HUES64 (cell line): ENCODE results near the gene ACER3.
"Not testable (repeated sequence)": the region's sequence is repeated elsewhere in the genome, so short reads cannot be mapped to it uniquely, and the experiment has no call there.

ENCODE experiments used
- H3K27ac ChIP-seq: 2 replicates; pipeline ENCODE4 v1.7.0; 2013; ENCODE audit warnings: low read depth, low read length, inconsistent platforms
- H3K27me3 ChIP-seq: 2 replicates; pipeline ENCODE4 v1.6.1; 2013; ENCODE audit warnings: mild to moderate bottlenecking, low read length; ENCODE audit not compliant: insufficient read depth
- H3K36me3 ChIP-seq: 2 replicates; pipeline ENCODE4 v1.6.1; 2013; ENCODE audit warnings: mild to moderate bottlenecking, low read length; ENCODE audit not compliant: insufficient read depth
- H3K4me1 ChIP-seq: 2 replicates; pipeline ENCODE4 v1.6.1; 2013; ENCODE audit warnings: mild to moderate bottlenecking, low read length, moderate library complexity; ENCODE audit not compliant: insufficient read depth
- H3K4me3 ChIP-seq: 2 replicates; pipeline ENCODE4 v1.5.1; 2013; ENCODE audit warnings: mild to moderate bottlenecking, low read length, moderate library complexity
- H3K9ac ChIP-seq: 2 replicates; pipeline ENCODE4 v1.6.1; 2013; ENCODE audit warnings: mild to moderate bottlenecking, low read depth, low read length
- H3K9me3 ChIP-seq: 2 replicates; pipeline ENCODE4 v1.6.1; 2013; ENCODE audit warnings: low read depth, low read length; ENCODE audit not compliant: insufficient read depth
- WGBS: fragments of 150-250, 120-280 bp; methylation state at CpG from one replicate; pipeline ENCODE4 v1.1.7; 2013; ENCODE audit warnings: missing lambda C conversion rate; 5-methylcytosine and 5-hydroxymethylcytosine counted together

Gene ACER3

DNA sequence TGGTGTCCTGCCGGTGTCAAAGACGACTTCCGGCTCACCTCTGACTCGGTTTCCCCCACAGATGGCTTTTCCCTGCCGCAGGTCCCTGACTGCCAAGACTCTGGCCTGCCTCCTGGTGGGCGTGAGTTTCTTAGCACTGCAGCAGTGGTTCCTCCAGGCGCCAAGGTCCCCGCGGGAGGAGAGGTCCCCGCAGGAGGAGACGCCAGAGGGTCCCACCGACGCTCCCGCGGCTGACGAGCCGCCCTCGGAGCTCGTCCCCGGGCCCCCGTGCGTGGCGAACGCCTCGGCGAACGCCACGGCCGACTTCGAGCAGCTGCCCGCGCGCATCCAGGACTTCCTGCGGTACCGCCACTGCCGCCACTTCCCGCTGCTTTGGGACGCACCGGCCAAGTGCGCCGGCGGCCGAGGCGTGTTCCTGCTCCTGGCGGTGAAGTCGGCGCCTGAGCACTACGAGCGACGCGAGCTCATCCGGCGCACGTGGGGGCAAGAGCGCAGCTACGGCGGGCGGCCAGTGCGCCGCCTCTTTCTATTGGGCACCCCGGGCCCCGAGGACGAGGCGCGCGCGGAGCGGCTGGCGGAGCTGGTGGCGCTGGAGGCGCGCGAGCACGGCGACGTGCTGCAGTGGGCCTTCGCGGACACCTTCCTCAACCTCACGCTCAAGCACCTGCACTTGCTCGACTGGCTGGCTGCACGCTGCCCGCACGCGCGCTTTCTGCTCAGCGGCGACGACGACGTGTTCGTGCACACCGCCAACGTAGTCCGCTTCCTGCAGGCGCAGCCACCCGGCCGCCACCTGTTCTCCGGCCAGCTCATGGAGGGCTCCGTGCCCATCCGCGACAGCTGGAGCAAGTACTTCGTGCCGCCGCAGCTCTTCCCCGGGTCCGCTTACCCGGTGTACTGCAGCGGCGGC, 179.0 kb downstream of the ACER3 start:
- no peaks in the 10 kb centered on the region for H3K9me3 ChIP-seq
- peaks cover 36% of the 10 kb centered on the region for H3K27me3 ChIP-seq
- 28% methylated on average over 109 of the region's 109 CpGs for WGBS
- no peaks in the 10 kb centered on the region for H3K4me1 ChIP-seq
- no peaks in the 10 kb centered on the region for H3K36me3 ChIP-seq
- H3K9ac ChIP-seq: no peak overlapping the region
- peak overlapping the region; percentile 44 for H3K4me3 ChIP-seq
- no peak overlapping the region for H3K27ac ChIP-seq

DNA sequence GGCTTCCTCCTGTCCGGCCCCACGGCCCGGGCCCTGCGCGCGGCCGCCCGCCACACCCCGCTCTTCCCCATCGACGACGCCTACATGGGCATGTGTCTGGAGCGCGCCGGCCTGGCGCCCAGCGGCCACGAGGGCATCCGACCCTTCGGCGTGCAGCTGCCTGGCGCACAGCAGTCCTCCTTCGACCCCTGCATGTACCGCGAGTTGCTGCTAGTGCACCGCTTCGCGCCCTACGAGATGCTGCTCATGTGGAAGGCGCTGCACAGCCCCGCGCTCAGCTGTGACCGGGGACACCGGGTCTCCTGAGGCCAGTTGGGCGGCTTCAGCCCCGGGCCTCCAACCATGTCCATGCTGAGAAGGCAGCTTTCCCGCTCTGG, 179.7 kb downstream of the ACER3 start:
- no peak overlapping the region for H3K27ac ChIP-seq

DNA sequence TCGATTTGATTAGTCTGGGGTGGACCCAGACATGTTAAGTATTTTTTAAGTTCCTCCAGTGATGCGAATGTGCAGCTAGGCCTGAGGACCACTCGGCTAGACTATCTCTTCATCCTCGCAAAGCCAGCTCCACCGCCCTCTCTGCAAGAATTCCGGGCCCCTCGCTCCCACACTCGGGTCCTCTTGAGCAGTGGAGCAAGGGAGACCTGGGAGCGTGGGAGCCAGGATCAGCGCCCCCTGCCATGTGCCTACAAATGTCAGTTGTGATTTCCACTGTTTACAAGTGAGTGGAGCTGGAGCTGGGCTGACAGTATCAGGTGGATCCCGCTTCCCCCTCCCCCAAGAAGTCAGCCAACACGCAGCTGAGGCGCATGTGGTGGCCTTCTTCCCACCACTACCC, 180.2 kb downstream of the ACER3 start:
- Histone ChIP-seq H3K27ac (no peak overlapping the region), H3K27me3 (peaks cover 44% of the 10 kb centered on the region), H3K9ac (no peak overlapping the region), H3K9me3 (no peaks in the 10 kb centered on the region), H3K36me3 (no peaks in the 10 kb centered on the region), H3K4me3 (no peak overlapping the region), H3K4me1 (no peaks in the 10 kb centered on the region)
- 92% methylated on average over 13 of the region's 13 CpGs for WGBS

More for the DNA sequence above, 179.7 kb downstream of the ACER3 start:
- no peaks in the 10 kb centered on the region for H3K4me1 ChIP-seq
- H3K36me3 ChIP-seq: no peaks in the 10 kb centered on the region
- H3K27me3 ChIP-seq: peaks cover 39% of the 10 kb centered on the region
- H3K9ac ChIP-seq: no peak overlapping the region
- WGBS: 96% methylated on average over 37 of the region's 37 CpGs
- H3K9me3 ChIP-seq: no peaks in the 10 kb centered on the region
- no peak overlapping the region for H3K4me3 ChIP-seq

DNA sequence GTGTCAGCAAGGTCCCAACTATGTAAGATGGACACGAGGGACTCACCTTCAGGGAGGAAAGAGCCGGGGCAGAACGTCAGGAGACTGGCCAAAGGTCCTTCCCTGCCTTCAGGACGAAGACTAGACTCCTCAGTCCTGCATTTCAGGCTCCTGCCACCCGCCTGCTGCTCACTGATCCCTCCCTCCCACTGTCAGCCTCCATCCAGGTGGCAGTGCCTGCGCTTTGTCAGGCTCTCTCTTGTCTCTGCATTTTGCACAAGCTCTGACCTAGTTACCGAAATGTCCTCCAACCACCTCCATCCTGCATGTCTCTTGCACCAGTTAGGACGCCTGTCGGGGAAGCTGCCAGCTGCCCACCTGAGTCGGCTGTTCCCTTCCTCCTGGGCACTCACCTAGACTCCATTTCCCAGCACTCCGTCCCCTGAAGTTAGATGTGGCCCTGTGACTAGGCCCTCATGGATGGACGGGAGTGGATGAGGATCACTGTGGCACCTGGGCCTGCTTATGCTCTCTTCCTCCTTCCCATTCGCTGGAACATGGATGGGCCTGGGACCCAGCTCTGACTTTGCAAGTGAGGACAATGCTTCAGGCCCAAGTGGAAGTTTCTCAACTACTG, 181.5 kb downstream of the ACER3 start:
- no peaks in the 10 kb centered on the region for H3K4me1 ChIP-seq
- H3K9ac ChIP-seq: no peak overlapping the region
- no peak overlapping the region for H3K27ac ChIP-seq
- H3K9me3 ChIP-seq: no peaks in the 10 kb centered on the region
- no peaks in the 10 kb centered on the region for H3K36me3 ChIP-seq
- WGBS: 87% methylated on average over 13 of the region's 13 CpGs
- H3K4me3 ChIP-seq: no peak overlapping the region
- peaks cover 49% of the 10 kb centered on the region for H3K27me3 ChIP-seq

DNA sequence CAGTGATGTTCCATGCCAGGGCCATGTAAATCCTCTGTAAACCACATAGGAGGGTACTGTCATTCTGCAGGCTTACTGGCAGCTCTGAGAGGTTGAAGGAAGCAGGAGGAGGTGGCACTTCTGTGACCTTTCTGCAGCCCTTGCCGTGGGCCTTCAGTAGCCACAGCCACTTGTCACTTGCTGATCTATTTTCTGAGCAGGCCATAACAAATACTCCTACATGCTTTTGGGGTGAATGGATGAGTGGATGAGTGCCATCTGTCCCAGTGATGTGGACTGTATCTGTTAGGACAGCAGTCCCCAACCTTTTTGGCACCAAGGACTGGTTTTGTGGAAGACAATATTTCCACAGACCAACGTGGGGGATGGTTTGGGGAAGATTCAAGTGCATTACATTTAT, 183.6 kb downstream of the ACER3 start:
- Histone ChIP-seq H3K4me1 (no peaks in the 10 kb centered on the region), H3K27ac (no peak overlapping the region), H3K9me3 (no peaks in the 10 kb centered on the region), H3K27me3 (peaks cover 39% of the 10 kb centered on the region), H3K36me3 (no peaks in the 10 kb centered on the region), H3K9ac (no peak overlapping the region), H3K4me3 (no peak overlapping the region)
- 90% methylated on average over 1 of the region's 2 CpGs for WGBS

DNA sequence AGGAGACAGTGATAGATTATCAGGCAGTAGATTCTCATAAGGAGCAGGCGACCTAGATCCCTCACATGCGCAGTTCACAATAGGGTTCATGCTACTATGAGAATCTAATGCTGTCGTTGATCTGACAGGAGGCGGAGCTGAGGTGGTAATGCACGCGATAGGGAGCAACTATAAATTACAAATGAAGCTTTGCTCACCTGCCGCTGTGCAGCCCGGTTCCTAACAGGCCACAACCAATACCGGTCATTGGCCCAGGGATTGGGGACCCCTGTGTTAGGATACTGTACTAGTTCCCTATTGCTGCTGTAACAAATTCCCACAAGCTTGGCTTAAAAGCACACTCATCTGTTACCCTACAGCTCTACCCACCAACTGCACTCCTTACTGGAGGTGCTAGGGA, 184.2 kb downstream of the ACER3 start:
- 95% methylated on average over 9 of the region's 9 CpGs for WGBS
- peaks cover 34% of the 10 kb centered on the region for H3K27me3 ChIP-seq
- no peaks in the 10 kb centered on the region for H3K9me3 ChIP-seq
- no peaks in the 10 kb centered on the region for H3K4me1 ChIP-seq
- H3K27ac ChIP-seq: no peak overlapping the region
- H3K4me3 ChIP-seq: no peak overlapping the region
- no peak overlapping the region for H3K9ac ChIP-seq
- H3K36me3 ChIP-seq: no peaks in the 10 kb centered on the region

DNA sequence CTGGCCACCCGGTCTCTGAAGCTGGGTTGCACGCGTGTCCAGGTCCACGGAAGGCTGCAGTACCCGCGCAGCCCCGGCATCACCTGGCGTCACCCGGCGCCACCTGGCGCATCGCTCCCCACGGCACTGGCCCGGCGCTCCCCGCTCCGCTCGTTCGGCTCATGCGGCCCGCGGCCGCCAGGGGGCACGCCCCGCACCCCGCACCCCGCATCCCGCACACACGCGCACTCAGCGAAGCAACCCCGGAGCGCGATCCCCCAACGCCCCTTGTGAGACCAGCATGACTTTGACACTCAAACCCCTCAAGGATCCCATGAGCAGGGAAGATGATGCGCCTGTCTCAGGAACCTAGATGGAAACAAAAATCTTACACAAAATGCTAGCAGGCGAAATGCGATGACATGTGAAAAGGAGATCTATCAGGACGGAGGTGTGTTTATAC, 185.4 kb downstream of the ACER3 start:
- Histone ChIP-seq H3K27me3 (peaks cover 22% of the 10 kb centered on the region), H3K9ac (no peak overlapping the region), H3K4me1 (no peaks in the 10 kb centered on the region), H3K36me3 (no peaks in the 10 kb centered on the region), H3K27ac (no peak overlapping the region), H3K9me3 (no peaks in the 10 kb centered on the region), H3K4me3 (peak overlapping the region; percentile 17; the same call in 1 of the 2 replicates)
- WGBS: 3% methylated on average over 36 of the region's 39 CpGs

DNA sequence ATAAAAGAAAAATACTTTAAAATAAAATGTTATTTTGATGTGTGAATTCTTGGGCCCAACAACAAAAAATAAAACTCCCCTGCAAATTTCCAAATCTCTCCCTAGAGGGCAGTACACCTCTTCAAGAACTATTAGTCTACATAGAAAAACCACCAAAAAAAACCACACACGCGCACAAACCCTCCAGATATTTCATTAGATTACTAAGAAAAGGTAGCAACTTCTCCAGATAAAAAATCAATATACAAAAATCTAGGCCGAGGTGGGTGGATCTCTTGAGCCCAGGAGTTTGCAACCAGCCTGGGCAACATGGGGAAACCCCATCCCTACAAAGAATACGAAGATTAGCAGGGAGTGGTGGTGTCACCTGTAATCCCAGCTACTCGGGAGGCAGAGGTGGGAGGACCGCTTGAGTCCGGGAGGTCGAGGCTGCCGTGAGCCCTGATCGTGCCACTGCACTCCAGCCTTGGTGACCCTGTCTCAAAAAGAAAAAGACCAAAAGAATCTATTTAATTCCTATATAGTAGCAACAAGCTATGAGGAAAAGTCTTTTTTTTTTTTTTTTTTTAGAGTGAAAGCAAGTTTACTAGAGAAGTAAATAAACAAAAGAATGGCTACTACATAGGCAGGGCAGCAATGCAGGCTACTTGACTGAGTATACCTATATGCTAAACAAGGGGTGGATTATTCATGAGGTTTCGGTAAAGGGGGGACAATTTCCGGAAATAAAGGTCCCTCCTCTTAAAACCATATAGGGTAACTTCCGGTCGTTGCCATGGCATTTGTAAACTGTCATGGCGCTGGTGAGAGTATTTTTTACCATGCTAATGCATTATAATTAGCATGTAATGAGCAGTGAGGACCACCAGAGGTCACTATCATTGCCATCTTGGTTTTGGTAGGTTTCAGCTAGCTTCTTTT, 186.5 kb downstream of the ACER3 start:
- Histone ChIP-seq H3K9me3 (no peaks in the 10 kb centered on the region), H3K36me3 (no peaks in the 10 kb centered on the region), H3K27me3 (peaks cover 15% of the 10 kb centered on the region), H3K9ac (no peak overlapping the region), H3K4me1 (no peaks in the 10 kb centered on the region), H3K4me3 (peak overlapping the region; percentile 31), H3K27ac (peak overlapping the region; percentile 36; the same call in 1 of the 2 replicates)
- 20% methylated on average over 14 of the region's 15 CpGs for WGBS

DNA sequence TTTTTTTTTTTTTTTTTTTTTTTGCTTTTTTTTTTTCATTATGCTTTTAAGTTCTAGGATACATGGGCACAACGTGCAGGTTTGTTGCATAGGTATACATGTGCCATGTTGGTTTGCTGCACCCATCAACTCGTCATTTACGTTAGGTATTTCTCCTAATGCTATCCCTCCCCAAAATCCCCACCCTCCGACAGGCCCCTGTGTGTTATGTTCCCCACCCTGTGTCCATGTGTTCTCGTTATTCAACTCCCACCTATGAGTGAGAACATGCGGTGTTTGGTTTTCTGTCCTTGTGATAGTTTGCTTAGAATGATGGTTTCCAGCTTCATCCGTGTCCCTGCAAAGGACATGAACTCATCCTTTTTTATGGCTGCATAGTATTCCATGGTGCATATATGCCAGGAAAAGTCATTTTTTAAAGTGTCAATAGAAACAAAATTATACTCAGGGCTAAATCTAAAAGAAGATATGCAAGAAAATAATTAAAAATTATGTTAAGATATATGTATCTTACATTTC, 187.3 kb downstream of the ACER3 start:
- 85% methylated on average over 5 of the region's 7 CpGs for WGBS
- not testable (repeated sequence) for H3K27ac ChIP-seq

DNA sequence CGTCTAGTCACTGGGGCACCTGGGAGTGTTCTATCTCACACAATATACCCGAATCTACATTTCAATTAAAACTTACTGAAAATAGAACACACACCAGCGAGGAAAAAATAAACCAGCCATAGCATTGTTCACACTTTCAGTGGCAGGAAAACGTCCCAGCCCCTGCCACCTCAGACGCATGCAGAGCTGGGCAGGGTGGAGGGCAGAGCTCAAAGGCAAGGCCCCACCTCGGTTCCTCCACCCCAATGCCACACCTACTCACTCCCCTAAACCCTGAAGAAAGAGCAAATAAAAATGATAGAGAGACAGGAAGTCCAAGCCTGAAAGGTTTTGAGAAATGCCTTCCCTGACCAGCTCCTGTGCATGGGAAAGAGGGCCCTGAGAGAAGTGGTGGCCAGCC, 188.3 kb downstream of the ACER3 start:
- H3K36me3 ChIP-seq: no peaks in the 10 kb centered on the region
- WGBS: 88% methylated on average over 5 of the region's 6 CpGs
- no peak overlapping the region for H3K4me3 ChIP-seq
- no peaks in the 10 kb centered on the region for H3K4me1 ChIP-seq
- peaks cover 13% of the 10 kb centered on the region for H3K27me3 ChIP-seq
- H3K27ac ChIP-seq: no peak overlapping the region
- H3K9me3 ChIP-seq: no peaks in the 10 kb centered on the region
- no peak overlapping the region for H3K9ac ChIP-seq

More for the DNA sequence above, 187.3 kb downstream of the ACER3 start:
- not testable (repeated sequence) for H3K4me3 ChIP-seq, H3K9ac ChIP-seq, H3K9me3 ChIP-seq, H3K4me1 ChIP-seq, H3K36me3 ChIP-seq
- H3K27me3 ChIP-seq: peaks cover 13% of the 10 kb centered on the region
